NCI-H446 (cell line): ENCODE results near the gene EHHADH.

ENCODE experiments used
- DNase-seq, 2 experiments: peaks; one replicate each; lab custom pipeline; 2025; lab: John Stamatoyannopoulos, UW

Gene EHHADH

DNA sequence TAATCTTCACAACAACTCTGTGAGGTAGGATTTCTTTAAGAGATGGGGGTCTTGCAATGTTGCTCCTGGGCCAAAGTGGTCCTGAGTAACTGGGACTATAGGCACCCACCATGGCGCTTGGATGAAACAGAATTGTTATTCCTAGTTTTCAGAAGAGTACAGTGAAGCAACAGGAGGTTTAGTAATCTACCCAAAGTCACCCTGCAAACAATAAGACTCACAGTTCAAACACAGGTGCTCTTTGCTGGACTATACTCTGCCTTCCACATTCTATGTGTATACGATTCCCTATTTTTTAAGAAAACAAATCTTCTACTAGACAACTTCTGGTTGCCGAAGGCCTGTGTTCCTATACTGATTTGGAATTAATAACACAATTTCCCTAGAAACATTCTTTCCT lies 109.1 kb downstream of the EHHADH start:
- DNase-seq = no peak
